ENCODE data around the gene INAFM2.
A peak's percentile ranks its signal among the peaks of the same experiment; 100 is the strongest.

INAFM2 gene

GRCh38 chr15:40365016-40365415 is 41.5 kb downstream of the INAFM2 start:
- DNase-seq (ENCODE audit: low read depth), result no peak

GRCh38 chr15:40365624-40366456 is 42.3 kb downstream of the INAFM2 start:
- DNase-seq (ENCODE audit: low read depth), result no peak

GRCh38 chr15:40366457-40367370 is 43.2 kb downstream of the INAFM2 start:
- no peak for DNase-seq (ENCODE audit: low read depth)

- no peak for DNase-seq (ENCODE audit: low read depth)
Measured at GRCh38 chr15:40367371-40367685, 43.8 kb downstream of the INAFM2 start.

- DNase-seq (ENCODE audit: low read depth), result peak; percentile 70
Measured at GRCh38 chr15:40367686-40368611, 44.5 kb downstream of the INAFM2 start.

GRCh38 chr15:40368719-40369473 is 45.4 kb downstream of the INAFM2 start:
- DNase-seq (ENCODE audit: low read depth), result no peak

GRCh38 chr15:40369474-40369869 is 46.0 kb downstream of the INAFM2 start:
- no peak for DNase-seq (ENCODE audit: low read depth)

- no peak for DNase-seq (ENCODE audit: low read depth)
Measured at GRCh38 chr15:40369971-40370370, 46.5 kb downstream of the INAFM2 start.

- DNase-seq (ENCODE audit: low read depth), result no peak
Measured at GRCh38 chr15:40372981-40373380, 49.5 kb downstream of the INAFM2 start.
